HG02623 (cell line): ENCODE measurements around the gene LIN54.
"Not testable (repeated sequence)": the region's sequence is repeated elsewhere in the genome, so short reads cannot be mapped to it uniquely, and the experiment has no call there.

Source experiments
- ATAC-seq: cut with Tn5 transposase; IDR thresholded peaks from one replicate; pipeline ENCODE4 v1.9.1; 2021; ENCODE audit warnings: moderate library complexity; ENCODE audit not compliant: unreplicated experiment

LIN54 gene

DNA sequence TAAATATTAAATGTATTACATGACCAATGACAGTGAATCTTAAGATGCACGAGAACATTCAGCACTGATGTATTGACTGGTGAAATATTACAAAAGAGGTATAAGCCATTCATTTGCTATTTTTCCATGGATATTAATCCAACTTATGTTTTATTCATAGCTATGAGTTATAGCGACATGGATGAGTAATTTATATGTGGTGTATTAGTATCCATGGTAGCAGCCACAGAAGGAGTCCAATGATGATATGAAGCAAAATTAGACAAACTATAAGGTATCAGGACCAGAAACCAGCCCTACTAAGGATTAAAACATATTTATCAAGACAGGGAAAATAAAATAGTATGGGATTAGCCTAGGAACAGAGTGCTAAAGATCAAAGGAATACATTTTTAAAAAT lies 59.4 kb downstream of the LIN54 start:
- no peak for ATAC-seq

DNA sequence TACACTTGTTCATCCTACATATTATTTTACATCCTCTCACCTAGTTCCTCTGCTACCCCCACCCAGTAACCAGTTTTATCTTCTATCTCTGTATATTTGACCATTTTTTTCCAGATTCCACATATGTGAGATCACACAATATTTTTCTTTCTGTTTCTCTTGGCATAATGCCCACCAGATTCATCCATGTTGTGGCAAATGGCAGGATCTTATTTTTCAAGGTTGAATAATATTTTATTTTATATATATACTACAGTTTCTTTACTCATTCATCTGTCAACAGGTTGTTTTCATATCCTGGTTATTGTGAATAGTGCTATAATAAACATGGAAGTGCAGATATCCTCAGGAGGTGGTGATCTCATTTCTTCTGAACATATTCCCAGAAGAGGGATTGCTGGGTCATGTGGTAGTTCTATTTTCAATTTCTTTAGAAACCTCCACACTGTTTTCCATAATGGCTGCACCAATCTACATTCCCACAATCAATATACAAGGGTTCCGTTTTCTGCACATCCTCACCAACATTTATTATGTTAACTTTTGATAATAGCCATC lies 61.9 kb downstream of the LIN54 start:
- ATAC-seq = no peak

DNA sequence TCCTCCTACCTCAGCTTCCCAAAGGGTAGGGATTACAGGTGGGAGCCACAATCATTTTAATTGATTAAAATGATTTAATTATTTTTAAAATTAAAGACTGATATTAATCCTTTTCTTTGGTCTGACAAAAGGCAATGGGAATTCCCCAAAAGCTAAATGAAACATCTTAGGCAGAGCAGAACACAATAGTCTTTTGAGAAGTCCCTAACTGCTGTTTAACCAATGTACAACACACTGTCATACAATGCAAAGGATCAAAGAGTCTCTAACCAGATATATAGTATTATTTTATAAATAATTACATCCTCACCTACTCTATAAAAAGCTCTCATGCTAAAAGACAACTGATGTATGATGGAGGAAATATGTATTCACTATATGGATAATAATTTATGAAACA lies 63.1 kb downstream of the LIN54 start:
- ATAC-seq = no peak

DNA sequence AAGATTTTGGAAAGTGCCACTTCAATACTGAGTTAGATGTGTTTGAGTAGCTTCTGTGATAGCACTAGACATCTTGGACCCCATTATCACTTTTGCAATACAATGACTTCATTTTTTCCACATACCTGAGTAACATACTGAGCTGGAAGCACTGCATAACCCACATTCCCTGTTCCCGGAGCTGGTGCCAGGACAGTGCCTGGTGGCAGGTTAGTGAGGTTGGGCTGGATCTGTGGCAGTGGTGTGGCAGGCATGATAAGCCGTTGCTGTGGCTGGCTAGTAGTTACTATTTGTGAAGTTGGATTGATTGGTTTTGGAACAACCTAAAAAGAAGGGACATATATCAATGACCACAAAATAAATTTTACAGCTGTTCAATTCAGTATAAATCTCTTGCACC lies 71.2 kb downstream of the LIN54 start:
- ATAC-seq = no peak

DNA sequence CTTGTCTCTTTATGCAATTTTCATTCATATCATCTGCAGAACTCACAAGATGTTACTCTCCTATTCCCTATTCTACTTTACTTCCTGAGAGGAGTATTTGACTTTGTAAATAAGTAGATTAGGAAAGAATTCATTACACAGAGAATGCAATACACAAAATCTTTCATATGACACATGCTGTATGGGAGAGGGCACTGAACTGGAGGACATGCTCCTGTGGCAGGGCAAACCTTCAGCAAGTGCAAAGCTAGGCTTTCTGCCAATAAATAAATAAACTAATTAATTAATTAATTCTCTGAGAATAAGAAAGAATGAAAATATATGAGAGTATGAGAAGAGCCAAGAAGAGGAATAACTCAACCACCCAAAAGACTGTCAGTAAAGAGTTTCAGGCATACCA lies 76.2 kb downstream of the LIN54 start:
- no peak for ATAC-seq

DNA sequence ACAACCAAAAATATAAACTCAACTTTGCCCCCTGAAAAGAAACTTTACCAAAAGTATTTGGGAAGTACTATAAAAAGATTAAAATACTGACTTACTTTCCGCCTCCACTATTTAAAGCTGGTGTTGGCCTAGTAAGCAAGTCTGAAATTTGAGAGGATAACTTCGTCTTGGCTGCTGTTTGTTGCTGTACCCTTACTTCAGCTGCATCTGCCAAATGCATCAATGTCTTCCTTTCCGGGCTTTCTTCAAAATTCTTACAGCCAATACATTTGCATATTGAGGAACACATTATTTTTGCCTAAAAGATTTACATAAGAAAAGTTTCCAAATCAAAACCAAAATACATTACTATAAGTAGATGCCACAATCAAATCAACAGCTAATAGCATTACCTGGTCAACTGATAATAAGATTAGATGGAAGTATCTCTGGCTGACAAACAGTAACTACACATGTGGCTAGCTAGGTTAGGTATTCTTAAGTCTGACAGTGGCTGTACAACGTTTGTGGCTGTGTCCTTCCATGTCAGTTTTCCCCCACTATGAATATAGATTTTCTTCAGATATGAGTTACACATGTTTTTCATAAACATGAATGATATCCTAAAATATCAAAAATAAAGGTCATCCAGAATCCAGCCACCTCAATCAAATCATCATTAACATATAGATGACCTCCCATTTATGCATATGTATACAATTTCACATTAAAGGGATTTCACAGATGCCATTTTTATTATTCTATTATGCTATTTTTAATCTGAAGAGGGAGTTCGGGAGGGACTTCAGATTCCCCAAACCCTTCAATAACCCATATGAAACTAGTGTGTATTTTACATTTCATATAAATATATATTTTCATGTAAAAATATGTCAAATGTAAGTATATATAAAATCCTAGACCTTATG lies 79.5 kb downstream of the LIN54 start:
- ATAC-seq = no peak

DNA sequence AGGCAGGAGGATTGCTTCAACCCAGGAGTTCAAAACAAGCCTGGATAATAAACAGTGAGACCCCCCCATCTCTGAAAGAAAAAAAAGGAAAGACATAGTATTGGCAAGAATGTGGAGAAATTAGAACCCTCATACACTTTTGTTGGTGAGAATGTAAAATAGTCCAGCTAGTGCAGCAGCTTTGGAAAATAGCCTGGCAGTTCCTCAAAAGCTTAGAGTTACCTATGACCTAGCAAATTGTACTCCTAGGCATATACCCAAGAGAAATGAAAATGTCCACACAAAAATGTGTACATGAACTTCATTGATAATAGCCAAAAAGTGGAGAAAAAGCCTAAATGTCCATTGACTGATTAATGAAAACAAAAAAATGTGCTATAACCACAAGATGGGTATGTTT lies 88.8 kb downstream of the LIN54 start:
- no peak for ATAC-seq

DNA sequence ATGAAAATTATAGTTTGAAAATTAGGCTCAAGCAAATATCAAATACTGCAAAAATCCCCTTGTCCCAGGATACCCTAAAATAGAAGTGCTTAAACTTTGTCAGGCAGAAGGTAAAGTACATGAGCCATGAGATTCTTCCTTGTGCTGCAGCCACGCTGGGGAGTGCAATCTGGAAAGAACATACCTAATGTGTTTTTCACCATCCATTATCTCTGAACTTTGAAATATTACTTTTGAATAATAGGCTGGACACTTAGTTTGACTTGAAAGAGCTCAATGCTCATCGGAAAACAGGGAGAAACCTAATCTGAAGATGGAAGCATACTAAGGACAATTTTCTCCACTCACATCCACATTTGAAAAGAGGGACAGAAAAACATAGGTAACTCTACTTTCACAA lies 91.2 kb downstream of the LIN54 start:
- ATAC-seq = no peak

DNA sequence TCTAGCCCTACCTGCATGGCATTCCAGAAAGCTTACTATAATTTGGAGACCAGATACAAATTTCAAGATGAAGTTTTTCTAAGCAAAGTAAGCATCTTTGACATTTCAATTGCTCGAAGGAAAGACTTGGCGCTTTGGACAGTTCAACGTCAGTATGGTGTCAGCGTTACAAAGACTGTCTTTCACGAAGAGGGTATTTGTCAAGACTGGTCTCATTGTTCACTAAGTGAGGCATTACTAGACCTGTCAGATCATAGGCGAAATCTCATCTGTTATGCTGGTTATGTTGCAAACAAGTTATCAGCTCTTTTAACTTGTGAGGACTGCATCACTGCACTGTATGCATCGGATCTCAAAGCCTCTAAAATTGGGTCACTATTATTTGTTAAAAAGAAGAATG lies 92.5 kb downstream of the LIN54 start:
- ATAC-seq = no peak

DNA sequence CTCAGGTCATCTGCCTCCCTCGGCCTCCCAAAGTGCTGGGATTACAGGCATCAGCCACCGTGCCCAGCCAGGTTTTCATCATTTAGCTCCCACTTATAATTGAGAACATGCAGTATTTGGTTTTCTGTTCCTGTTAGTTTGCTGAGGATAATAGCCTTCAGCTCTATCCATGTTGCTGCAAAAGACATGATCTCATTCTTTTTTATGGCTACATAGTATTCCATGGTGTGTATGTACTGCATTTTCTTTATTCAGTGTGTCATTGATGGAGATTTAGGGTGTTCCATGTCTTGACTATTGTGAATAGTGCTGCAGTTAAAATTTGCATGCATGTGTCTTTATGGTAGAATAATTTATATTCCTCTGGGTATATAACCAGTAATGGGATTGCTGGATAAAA lies 96.7 kb downstream of the LIN54 start:
- not testable (repeated sequence) for ATAC-seq

DNA sequence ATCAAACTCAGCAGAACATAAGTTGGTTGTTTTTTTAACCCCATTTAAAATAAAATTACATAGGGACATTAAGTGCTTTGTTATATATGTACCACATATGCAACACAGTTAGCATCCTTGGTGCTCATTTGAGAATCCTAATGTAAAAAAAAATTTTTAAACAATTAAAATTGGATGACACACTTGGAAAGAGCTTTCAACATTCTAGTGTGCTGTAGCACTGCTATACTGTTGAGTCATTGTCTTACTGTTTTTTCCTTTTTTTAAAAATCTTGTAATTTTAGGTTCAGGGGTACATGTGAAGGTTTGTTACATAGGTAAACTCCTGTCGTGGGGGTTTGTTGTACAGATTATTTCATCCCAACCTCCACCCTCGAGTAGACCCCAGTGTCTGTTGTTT lies 97.3 kb downstream of the LIN54 start:
- no peak for ATAC-seq

DNA sequence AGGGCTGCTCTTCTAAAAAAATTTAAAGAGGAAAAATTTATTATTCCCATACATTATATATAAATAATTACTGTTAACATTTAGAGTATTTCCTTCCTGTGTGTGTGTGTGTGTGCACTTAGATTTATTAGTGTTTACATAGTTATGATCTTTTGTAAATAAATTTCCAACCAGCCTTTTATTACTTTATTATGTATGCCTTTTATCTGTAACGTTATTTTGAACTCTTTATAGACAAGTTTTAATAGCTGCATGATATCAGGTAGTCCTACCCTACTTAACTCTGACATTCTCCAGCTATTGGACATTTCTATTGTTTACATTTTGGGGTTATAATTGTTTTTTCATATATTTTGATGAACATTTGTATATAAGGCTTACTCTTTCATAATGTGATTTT lies 101.3 kb downstream of the LIN54 start:
- no peak for ATAC-seq

DNA sequence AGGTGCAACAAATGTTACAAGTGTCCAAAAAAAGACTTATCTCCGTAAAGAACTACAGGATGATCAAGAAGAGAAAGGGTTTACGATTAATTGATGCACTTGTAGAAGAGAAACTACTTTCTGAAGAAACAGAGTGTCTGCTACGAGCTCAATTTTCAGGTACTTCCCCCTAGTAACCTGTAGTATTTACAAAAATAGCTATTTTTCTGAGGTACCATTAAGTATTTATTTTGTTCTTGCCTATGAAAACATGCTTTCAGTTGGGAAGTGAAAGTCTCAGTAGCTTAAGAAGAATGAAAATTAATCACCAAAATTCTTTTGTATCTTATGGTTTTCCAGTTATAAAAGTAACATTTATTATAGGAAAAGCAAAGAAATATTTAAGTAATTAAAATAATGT lies 104.2 kb downstream of the LIN54 start:
- ATAC-seq = peak; percentile 35

DNA sequence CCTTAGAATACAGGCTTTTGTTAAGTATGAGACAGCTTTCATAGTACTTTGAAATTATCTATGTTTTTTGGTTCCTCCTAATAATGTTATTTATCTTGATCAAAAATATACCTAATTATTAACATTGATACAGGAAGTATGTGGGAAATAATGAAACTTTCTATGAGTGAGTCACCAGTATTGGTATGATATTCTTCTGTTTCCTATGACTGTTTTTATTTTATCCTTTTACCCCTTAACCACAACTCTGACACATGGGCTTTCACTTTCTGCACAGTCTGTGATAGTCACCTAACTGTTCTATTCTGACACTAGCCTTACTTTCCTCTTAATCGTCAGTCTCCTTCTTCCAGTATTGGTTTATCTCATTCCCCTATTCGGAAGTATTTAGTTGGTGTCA lies 105.4 kb downstream of the LIN54 start:
- peak; percentile 40 for ATAC-seq

DNA sequence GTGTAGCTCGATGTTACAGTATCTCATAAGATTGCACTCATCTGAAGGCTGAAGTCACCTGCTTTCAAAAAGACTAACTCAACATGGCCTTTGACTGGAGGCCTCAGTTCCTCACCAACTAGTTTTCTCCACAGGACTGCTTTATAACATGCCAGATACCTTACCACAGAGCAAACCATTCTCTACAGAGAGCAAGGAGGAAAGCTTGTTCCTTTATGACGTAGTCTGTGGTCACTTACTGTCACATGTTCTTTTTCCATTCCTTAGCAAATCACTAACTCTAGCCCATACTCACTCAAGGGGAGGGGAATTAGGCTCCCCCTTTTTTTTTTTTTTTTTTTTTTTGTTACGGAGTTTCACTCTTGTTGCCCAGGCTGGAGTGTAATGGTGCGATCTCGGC lies 106.9 kb downstream of the LIN54 start:
- ATAC-seq = no peak

DNA sequence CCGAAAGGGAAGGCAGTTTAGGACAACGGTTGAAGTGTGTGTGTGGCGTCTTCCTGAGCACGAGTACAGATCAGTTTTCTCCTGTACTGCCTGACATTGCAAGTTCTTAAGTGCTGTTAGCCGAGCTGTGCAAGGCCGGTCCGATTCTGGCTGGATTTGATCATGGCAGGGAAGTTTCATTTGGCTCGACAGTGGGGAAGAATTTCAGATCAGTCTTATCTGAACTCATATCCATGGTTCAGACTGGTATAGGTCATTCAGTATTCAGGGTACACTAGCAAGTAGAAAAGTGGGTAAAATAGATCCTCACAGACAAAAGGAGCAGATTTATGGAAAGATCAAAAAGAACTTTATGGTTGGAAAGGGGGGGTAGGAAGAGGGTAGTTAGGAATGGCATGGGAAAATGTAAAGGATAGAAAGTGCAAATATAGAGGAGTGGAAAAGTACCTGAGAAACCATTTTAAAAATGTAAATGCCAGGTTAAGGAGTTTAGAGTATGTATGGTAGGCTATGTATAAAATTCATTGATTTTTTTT lies 109.4 kb downstream of the LIN54 start:
- ATAC-seq = no peak

DNA sequence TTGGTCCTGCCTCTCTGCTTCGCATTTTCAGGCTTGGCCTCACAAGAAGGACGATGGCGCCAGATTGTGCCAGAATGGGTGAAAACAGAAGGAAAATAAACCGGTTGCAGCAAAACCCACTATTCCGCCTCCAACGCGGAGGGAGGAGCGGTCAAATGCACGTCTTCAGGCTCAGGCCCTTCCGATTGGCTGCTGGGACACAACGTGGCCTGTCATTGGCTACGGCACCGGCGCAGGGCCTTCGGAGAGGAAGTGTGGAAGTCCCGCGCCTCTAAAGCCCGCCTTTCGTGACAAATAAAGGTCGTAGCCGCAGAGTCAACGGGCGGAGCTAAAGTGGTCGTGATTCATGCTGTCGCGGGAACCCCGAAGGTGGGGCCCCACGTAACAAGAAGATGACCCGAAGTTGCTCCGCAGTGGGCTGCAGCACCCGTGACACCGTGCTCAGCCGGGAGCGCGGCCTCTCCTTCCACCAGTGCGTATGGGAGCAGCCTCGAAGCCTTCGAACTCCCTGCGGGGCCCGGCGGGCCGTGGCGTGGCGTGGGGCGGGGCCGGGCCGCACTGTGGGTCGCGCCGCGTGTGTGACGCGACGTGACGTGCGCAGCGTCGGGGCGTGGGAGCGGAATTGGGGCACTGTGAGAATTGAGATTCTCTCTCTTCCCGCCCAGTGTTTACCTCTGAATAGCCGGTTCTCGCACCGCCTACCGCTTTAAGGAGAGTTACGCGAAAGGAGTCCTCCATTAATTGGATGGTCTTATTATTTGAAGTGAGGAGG lies 110.0 kb downstream of the LIN54 start, which contains the start of gene THAP9:
Gene THAP9, plus strand, starts transcription at position 325 of the 772 bp plus-strand sequence. Its CDS starts 68 bp downstream, at position 393.
- ATAC-seq = peak; percentile 92

DNA sequence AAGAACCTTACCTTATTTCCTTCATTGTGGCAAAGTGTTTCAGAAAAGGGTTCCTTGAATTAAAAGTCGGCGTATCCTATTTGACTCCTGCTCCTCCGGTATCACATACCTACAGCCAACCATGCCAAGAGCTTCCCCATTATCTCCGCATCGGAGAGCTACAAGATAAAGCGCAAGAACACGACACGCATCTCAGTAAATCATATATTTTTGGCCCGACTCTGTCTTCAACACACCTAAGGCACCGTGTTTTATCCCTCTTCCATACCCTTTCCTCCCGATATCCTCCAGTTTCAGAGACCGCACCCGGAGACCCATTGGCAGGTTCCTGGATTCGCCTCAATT lies 110.6 kb downstream of the LIN54 start:
- ATAC-seq = no peak

DNA sequence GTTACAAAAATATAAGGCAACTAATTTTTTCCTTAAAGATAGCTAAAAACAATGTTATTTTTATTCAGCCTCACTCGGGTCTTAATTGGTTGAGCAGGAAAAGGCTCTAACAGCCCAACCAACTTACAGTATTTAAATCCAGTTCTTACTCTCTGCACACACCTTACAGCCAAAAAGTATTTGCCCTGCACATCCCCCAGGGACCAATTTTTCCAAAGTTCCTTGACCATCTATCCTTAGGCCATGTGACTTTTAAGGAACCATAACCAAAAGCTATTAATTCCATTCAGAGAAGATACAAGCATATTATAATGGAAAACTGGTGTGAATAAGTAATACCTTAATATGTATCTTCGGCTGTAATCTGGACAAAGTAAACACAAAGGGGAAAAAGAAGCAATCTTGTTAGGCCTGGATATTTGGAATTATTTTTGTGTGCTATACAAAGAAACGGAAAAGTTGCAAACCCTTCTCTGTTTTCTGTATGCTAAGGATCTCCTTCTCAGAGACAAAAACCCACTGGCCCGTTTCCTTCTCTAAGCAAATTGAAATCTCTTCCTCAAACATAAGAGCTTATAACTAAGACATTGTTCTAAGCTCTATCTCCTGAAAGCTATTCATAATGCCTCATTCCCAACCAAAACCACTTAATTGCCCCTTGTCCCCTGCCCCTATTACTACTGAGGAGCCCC lies 111.1 kb downstream of the LIN54 start:
- ATAC-seq = no peak

DNA sequence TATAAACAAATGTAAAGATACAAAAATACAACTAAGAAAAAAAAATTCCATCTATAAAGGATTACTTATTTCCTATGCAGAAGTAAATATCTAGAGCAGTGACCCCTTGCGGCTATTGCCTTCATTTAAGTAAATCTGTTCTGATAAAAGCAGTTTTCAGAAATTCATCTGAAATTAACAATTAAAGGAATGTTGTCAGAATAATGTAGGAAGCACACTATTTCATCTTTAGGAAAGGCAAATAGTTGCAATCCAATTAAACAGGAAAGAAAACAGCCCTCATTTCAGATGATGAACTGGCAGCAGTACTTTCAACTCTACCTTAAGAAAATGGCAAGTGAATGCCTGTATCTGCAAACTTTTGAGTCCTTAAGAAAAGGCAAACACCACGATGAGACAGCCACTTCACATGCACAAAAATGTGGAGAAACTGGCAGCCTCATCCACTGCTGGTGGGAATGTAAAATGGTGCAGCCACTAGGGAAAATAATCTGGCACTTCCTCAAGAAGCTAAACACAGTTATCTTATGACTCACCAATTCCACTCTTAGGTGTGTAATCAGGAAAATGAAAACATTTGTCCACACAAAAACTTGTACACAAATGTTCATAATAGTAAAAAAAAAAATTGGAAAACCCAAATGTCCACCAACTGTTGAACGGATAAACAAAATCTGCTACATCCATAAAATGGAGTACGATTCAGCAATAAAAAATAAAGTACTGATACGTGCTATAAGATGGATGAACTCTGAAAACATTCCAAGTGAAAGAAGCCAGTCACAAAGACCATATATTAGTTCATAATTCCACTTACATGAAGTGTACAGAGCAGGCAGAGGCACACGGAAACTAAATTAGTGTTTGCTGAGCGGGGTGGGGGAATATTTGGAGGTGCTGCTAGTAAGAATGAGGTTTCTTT lies 112.0 kb downstream of the LIN54 start:
- no peak for ATAC-seq
